HepG2 (cell line): ENCODE results near the gene MRPL20. TPM values are rescaled to one million over a fixed set of nuclear protein-coding genes. Genes with fewer than 3 reads are reported as not detected.

ENCODE experiments used
- CREM ChIP-seq, 2 experiments: sonication (generic) in 1 of 2; formaldehyde crosslinking in 1 of 2; IDR thresholded peaks; 2 replicates each; pipeline versions ENCODE4 v1.4.0 to v1.6.1; 2016 to 2020; ENCODE audit warnings: antibody characterized with exemption in 1 of 2, mild to moderate bottlenecking in 1 of 2, missing genetic modification reagents in 1 of 2
- GATA4 ChIP-seq: sonication (generic); IDR thresholded peaks from 2 replicates; pipeline ENCODE4 v1.6.1; 2016; ENCODE audit warnings: antibody characterized with exemption, low read depth, borderline replicate concordance
- HOXA7 ChIP-seq: sonication (generic); formaldehyde crosslinking; IDR thresholded peaks from 2 replicates; pipeline ENCODE4 v1.8.1; 2022; ENCODE audit warnings: mild to moderate bottlenecking, missing genetic modification reagents, moderate library complexity
- MYC ChIP-seq: sonication (generic); formaldehyde crosslinking; IDR thresholded peaks from 2 replicates; pipeline ENCODE4 v1.9.0; 2021; ENCODE audit warnings: missing genetic modification reagents, borderline replicate concordance
- RAD21 ChIP-seq: fragments of 450-650 bp; formaldehyde crosslinking; IDR thresholded peaks from 2 replicates; pipeline ENCODE4 v1.5.0; 2020; ENCODE audit warnings: mild to moderate bottlenecking
- SMARCE1 ChIP-seq: fragments of 450-650 bp; IDR thresholded peaks from 2 replicates; pipeline ENCODE4 v1.6.1; 2017; ENCODE audit warnings: borderline replicate concordance
- SNRNP70 ChIP-seq: fragments of 200-400 bp; formaldehyde crosslinking; IDR thresholded peaks from 2 replicates; pipeline ENCODE4 v1.6.1; 2017; ENCODE audit warnings: mild to moderate bottlenecking, low read depth, low read length, moderate library complexity
- SRF ChIP-seq: IDR thresholded peaks from 2 replicates; pipeline ENCODE4 v1.6.1; 2011; ENCODE audit warnings: mild to moderate bottlenecking, low read depth, low read length, moderate library complexity
- SRSF1 ChIP-seq: fragments of 200-400 bp; formaldehyde crosslinking; optimal IDR thresholded peaks from 2 replicates; pipeline ENCODE3; 2017; ENCODE audit warnings: mild to moderate bottlenecking, low read depth, low read length, moderate library complexity
- ZFYVE20 ChIP-seq: sonication (generic); formaldehyde crosslinking; IDR thresholded peaks from 2 replicates; pipeline ENCODE4 v1.8.0; 2023; ENCODE audit warnings: low read depth, mild to moderate bottlenecking, moderate library complexity, missing genetic modification reagents, borderline replicate concordance
- ZNF234 ChIP-seq: sonication (generic); formaldehyde crosslinking; conservative IDR thresholded peaks from 2 replicates; pipeline ENCODE4 v1.5.1; 2020; ENCODE audit warnings: mild to moderate bottlenecking, missing genetic modification reagents
- ZNF263 ChIP-seq: sonication (generic); formaldehyde crosslinking; IDR thresholded peaks from 2 replicates; pipeline ENCODE4 v1.4.0; 2020; ENCODE audit warnings: missing genetic modification reagents
- ZNF780A ChIP-seq: sonication (generic); formaldehyde crosslinking; IDR thresholded peaks from 2 replicates; pipeline ENCODE4 v1.8.0; 2022; ENCODE audit warnings: mild to moderate bottlenecking, missing genetic modification reagents, moderate library complexity
- ZNF83 ChIP-seq: sonication (generic); formaldehyde crosslinking; IDR thresholded peaks from 2 replicates; pipeline ENCODE4 v1.4.0; 2020; ENCODE audit warnings: missing genetic modification reagents, mild to moderate bottlenecking, borderline replicate concordance
- ZSCAN12 ChIP-seq: sonication (generic); formaldehyde crosslinking; IDR thresholded peaks from 2 replicates; pipeline ENCODE4 v1.9.0; 2021; ENCODE audit warnings: mild to moderate bottlenecking, missing genetic modification reagents
- ZSCAN25 ChIP-seq: sonication (generic); formaldehyde crosslinking; IDR thresholded peaks from 2 replicates; pipeline ENCODE4 v1.8.0; 2022; ENCODE audit warnings: mild to moderate bottlenecking, missing genetic modification reagents
- polyA plus RNA-seq, 8 experiments: library from polyadenylated mRNA; depleted of rRNA in 3 of 8; stranded (reverse) in 7 of 8; unstranded in 1 of 8; fragments of >200 nt; fragmentation: Illumina TruSeq in 4 of 8; extraction: Trizol in 4 of 8; gene quantifications; 2 replicates each; pipeline versions ENCODE4 v1.2.1 to v1.2.3, GENCODE V29; 2011 to 2016; ENCODE audit warnings: low read depth in 4 of 8, missing spikeins in 1 of 8, mixed read lengths in 1 of 8; ENCODE audit not compliant: insufficient read depth in 1 of 8
- total RNA-seq, 5 experiments: library from RNA; depleted of rRNA; stranded (reverse); fragments of >200 nt; fragmentation: Illumina TruSeq; extraction: Trizol; gene quantifications; 2 replicates each; pipeline ENCODE4 v1.2.3, GENCODE V29; 2016; ENCODE audit warnings: low read depth in 1 of 5
- TF ChIP-seq, protein P1 (sequence below): sonication (generic); formaldehyde crosslinking; conservative IDR thresholded peaks from 2 replicates; pipeline ENCODE4 v1.8.0; 2022; ENCODE audit warnings: missing genetic modification reagents
- TF ChIP-seq, protein P2 (sequence below): sonication (generic); formaldehyde crosslinking; IDR thresholded peaks from 2 replicates; pipeline ENCODE4 v1.4.0; 2020; ENCODE audit warnings: mild to moderate bottlenecking, missing genetic modification reagents, borderline replicate concordance
- TF ChIP-seq, protein P3 (sequence below): sonication (generic); formaldehyde crosslinking; IDR thresholded peaks from 2 replicates; pipeline ENCODE4 v1.4.0; 2020; ENCODE audit warnings: missing genetic modification reagents, mild to moderate bottlenecking, borderline replicate concordance
- TF ChIP-seq, protein P4 (sequence below): IDR thresholded peaks from 2 replicates; pipeline ENCODE4 v1.6.1; 2016

Gene MRPL20
- total and polyA plus RNA-seq, 2 of the 13 experiments (the other 11 are each of a cell fraction or from before 2014, with no cell fraction given), result 59.2 to 127 TPM

DNA sequence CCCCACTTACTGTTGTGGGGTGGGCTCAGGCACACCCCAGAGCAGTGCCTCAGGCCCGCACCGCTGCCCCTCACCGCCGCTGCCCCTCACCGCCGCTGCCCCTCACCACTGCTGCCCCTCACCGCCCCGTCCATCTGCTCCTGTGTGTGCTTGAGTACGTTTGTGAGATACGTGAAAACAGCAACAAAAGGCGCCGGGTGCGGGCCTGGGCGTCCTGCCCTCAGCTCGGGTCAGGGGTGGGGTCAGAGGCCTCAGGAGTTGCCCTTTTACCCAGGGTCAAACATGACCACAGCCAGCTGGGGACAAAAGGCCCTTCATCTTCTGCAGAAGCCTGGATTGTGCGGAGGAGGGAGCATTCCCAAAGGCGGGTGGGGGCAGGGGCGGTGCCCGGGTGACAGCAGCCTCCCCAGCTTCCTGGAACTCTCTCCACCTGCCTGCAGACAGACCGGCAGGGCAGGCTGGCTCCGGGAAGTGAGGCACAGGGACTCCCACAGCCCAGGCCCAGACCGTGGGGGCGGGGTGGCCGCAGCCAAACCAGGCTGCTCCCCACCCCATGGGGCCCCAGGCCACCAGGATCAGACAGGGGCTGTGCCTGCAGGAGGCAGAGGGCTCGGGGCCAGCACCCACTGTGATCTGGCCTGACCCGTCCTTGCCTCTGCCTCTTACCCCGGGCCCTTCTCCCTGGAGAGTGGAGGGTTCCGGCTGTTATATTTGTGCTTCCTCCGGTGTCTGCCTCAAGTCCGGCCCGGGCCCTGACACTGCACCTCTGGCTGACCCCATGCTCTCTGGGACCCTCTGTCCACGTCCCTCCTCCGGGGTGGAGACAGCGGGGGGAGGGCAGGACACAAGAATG is 26.1 kb upstream of the MRPL20 start (continued):
- TF ChIP-seq ZNF780A (CRISPR knock-in tag), result no peak
- TF ChIP-seq ZNF83 (CRISPR knock-in tag), result no peak
- TF ChIP-seq ZSCAN25, result peak; percentile 91
- TF ChIP-seq, protein P1, sequence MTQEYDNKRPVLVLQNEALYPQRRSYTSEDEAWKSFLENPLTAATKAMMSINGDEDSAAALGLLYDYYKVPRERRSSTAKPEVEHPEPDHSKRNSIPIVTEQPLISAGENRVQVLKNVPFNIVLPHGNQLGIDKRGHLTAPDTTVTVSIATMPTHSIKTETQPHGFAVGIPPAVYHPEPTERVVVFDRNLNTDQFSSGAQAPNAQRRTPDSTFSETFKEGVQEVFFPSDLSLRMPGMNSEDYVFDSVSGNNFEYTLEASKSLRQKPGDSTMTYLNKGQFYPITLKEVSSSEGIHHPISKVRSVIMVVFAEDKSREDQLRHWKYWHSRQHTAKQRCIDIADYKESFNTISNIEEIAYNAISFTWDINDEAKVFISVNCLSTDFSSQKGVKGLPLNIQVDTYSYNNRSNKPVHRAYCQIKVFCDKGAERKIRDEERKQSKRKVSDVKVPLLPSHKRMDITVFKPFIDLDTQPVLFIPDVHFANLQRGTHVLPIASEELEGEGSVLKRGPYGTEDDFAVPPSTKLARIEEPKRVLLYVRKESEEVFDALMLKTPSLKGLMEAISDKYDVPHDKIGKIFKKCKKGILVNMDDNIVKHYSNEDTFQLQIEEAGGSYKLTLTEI (CRISPR knock-in tag), result no peak
- no peak for TF ChIP-seq SNRNP70
- peak; percentile 86 for TF ChIP-seq SRSF1
- TF ChIP-seq ZNF234 (CRISPR knock-in tag), result no peak; the same call in none of the 2 replicates
- TF ChIP-seq, protein P2, sequence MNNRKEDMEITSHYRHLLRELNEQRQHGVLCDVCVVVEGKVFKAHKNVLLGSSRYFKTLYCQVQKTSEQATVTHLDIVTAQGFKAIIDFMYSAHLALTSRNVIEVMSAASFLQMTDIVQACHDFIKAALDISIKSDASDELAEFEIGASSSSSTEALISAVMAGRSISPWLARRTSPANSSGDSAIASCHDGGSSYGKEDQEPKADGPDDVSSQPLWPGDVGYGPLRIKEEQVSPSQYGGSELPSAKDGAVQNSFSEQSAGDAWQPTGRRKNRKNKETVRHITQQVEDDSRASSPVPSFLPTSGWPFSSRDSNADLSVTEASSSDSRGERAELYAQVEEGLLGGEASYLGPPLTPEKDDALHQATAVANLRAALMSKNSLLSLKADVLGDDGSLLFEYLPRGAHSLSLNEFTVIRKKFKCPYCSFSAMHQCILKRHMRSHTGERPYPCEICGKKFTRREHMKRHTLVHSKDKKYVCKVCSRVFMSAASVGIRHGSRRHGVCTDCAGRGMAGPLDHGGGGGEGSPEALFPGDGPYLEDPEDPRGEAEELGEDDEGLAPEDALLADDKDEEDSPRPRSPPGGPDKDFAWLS (CRISPR knock-in tag), result no peak; the same call in 1 of the 2 replicates
- TF ChIP-seq MYC (CRISPR knock-in tag), result peak; percentile 72
- TF ChIP-seq GATA4, result no peak
- TF ChIP-seq RAD21, result no peak; the same call in 1 of the 2 replicates
- no peak for TF ChIP-seq SMARCE1
- peak; percentile 80 for TF ChIP-seq CREM (IDR thresholded peaks at IDR 0.05)
- no peak for TF ChIP-seq CREM (CRISPR knock-in tag; IDR thresholded peaks at IDR 0.05)
- TF ChIP-seq, protein P3, sequence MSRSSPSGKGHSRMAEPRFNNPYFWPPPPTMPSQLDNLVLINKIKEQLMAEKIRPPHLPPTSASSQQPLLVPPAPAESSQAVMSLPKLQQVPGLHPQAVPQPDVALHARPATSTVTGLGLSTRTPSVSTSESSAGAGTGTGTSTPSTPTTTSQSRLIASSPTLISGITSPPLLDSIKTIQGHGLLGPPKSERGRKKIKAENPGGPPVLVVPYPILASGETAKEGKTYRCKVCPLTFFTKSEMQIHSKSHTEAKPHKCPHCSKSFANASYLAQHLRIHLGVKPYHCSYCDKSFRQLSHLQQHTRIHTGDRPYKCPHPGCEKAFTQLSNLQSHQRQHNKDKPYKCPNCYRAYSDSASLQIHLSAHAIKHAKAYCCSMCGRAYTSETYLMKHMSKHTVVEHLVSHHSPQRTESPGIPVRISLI (CRISPR knock-in tag), result 0 out of 2 replicates have a peak, but pooled peaks have one; percentile 18
- no peak for TF ChIP-seq ZFYVE20 (CRISPR knock-in tag)
- TF ChIP-seq HOXA7 (CRISPR knock-in tag), result no peak
- TF ChIP-seq ZNF263, result peak; percentile 72
- TF ChIP-seq, protein P4, sequence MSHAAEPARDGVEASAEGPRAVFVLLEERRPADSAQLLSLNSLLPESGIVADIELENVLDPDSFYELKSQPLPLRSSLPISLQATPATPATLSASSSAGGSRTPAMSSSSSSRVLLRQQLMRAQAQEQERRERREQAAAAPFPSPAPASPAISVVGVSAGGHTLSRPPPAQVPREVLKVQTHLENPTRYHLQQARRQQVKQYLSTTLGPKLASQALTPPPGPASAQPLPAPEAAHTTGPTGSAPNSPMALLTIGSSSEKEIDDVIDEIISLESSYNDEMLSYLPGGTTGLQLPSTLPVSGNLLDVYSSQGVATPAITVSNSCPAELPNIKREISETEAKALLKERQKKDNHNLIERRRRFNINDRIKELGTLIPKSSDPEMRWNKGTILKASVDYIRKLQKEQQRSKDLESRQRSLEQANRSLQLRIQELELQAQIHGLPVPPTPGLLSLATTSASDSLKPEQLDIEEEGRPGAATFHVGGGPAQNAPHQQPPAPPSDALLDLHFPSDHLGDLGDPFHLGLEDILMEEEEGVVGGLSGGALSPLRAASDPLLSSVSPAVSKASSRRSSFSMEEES (CRISPR knock-in tag), result peak; percentile 82
- TF ChIP-seq ZSCAN12 (CRISPR knock-in tag), result no peak
- no peak for TF ChIP-seq SRF
